HepG2 (cell line): ENCODE results near the gene ATF6. TPM values are rescaled to one million over a fixed set of nuclear protein-coding genes. Genes with fewer than 3 reads are reported as not detected.

ENCODE experiments used
- HOMEZ ChIP-seq: IDR thresholded peaks from 2 replicates; pipeline ENCODE4 v1.6.1; 2016; ENCODE audit warnings: low read depth
- KDM6A ChIP-seq: IDR thresholded peaks from 2 replicates; pipeline ENCODE4 v1.6.1; 2016; ENCODE audit warnings: low read depth
- KLF11 ChIP-seq: IDR thresholded peaks from 2 replicates; pipeline ENCODE4 v1.6.1; 2016; ENCODE audit warnings: missing compliant biosample characterization
- KLF6 ChIP-seq: IDR thresholded peaks from 2 replicates; pipeline ENCODE4 v1.8.0; 2016; ENCODE audit warnings: missing biosample characterization, missing genetic modification reagents
- KMT2A ChIP-seq: sonication (generic); formaldehyde crosslinking; IDR thresholded peaks from 2 replicates; pipeline ENCODE4 v1.4.0; 2020; ENCODE audit warnings: missing genetic modification reagents
- MAFG ChIP-seq: sonication (generic); formaldehyde crosslinking; IDR thresholded peaks from 2 replicates; pipeline ENCODE4 v1.5.1; 2020; ENCODE audit warnings: mild to moderate bottlenecking, missing genetic modification reagents
- POLR2AphosphoS2 ChIP-seq: IDR thresholded peaks from 2 replicates; pipeline ENCODE4 v1.6.1; 2011; ENCODE audit warnings: low read depth, low read length, improper control_type of control experiment
- PRDM4 ChIP-seq: sonication (generic); formaldehyde crosslinking; IDR thresholded peaks from 2 replicates; pipeline ENCODE4 v1.9.0; 2021; ENCODE audit warnings: missing genetic modification reagents, borderline replicate concordance
- SNAPC2 ChIP-seq: sonication (generic); formaldehyde crosslinking; IDR thresholded peaks from 2 replicates; pipeline ENCODE4 v1.8.1; 2022; ENCODE audit warnings: mild to moderate bottlenecking, missing genetic modification reagents
- SNRNP70 ChIP-seq: fragments of 200-400 bp; formaldehyde crosslinking; IDR thresholded peaks from 2 replicates; pipeline ENCODE4 v1.6.1; 2017; ENCODE audit warnings: mild to moderate bottlenecking, low read depth, low read length, moderate library complexity
- SP1 ChIP-seq, 2 experiments: fragments of 450-650 bp in 1 of 2; sonication (generic) in 1 of 2; formaldehyde crosslinking in 1 of 2; IDR thresholded peaks; 2 replicates each; pipeline versions ENCODE4 v1.4.0 to v1.6.1; 2016 to 2020; ENCODE audit warnings: missing genetic modification reagents in 1 of 2
- WIZ ChIP-seq: sonication (generic); formaldehyde crosslinking; IDR thresholded peaks from 2 replicates; pipeline ENCODE4 v1.5.1; 2020; ENCODE audit warnings: mild to moderate bottlenecking, missing genetic modification reagents
- ZMYM3 ChIP-seq: sonication (generic); formaldehyde crosslinking; IDR thresholded peaks from 2 replicates; pipeline ENCODE4 v1.5.1; 2020; ENCODE audit warnings: mild to moderate bottlenecking, missing genetic modification reagents
- ZNF281 ChIP-seq: sonication (generic); formaldehyde crosslinking; IDR thresholded peaks from 2 replicates; pipeline ENCODE4 v1.4.0; 2020; ENCODE audit warnings: missing genetic modification reagents, borderline replicate concordance
- ZNF350 ChIP-seq: sonication (generic); formaldehyde crosslinking; IDR thresholded peaks from 2 replicates; pipeline ENCODE4 v1.4.0; 2020; ENCODE audit warnings: mild to moderate bottlenecking, low read depth, missing genetic modification reagents, borderline replicate concordance
- ZNF580 ChIP-seq: IDR thresholded peaks from 2 replicates; pipeline ENCODE4 v1.6.1; 2016; ENCODE audit warnings: low read depth, borderline replicate concordance
- ZNF615 ChIP-seq: sonication (generic); formaldehyde crosslinking; IDR thresholded peaks from 2 replicates; pipeline ENCODE4 v1.5.0; 2020; ENCODE audit warnings: mild to moderate bottlenecking, missing genetic modification reagents, borderline replicate concordance
- ZNF713 ChIP-seq: sonication (generic); formaldehyde crosslinking; IDR thresholded peaks from 2 replicates; pipeline ENCODE4 v1.4.0; 2020; ENCODE audit warnings: mild to moderate bottlenecking, missing genetic modification reagents
- ZNF724P ChIP-seq: sonication (generic); formaldehyde crosslinking; IDR thresholded peaks from 2 replicates; pipeline ENCODE4 v1.8.0; 2022; ENCODE audit warnings: missing genetic modification reagents, borderline replicate concordance
- ZNF773 ChIP-seq: sonication (generic); formaldehyde crosslinking; IDR thresholded peaks from 2 replicates; pipeline ENCODE4 v1.4.0; 2020; ENCODE audit warnings: missing genetic modification reagents, borderline replicate concordance
- polyA plus RNA-seq, 8 experiments: library from polyadenylated mRNA; depleted of rRNA in 3 of 8; stranded (reverse) in 7 of 8; unstranded in 1 of 8; fragments of >200 nt; fragmentation: Illumina TruSeq in 4 of 8; extraction: Trizol in 4 of 8; gene quantifications; 2 replicates each; pipeline versions ENCODE4 v1.2.1 to v1.2.3, GENCODE V29; 2011 to 2016; ENCODE audit warnings: low read depth in 4 of 8, missing spikeins in 1 of 8, mixed read lengths in 1 of 8; ENCODE audit not compliant: insufficient read depth in 1 of 8
- total RNA-seq, 5 experiments: library from RNA; depleted of rRNA; stranded (reverse); fragments of >200 nt; fragmentation: Illumina TruSeq; extraction: Trizol; gene quantifications; 2 replicates each; pipeline ENCODE4 v1.2.3, GENCODE V29; 2016; ENCODE audit warnings: low read depth in 1 of 5
- TF ChIP-seq, protein P1 (sequence below): sonication (generic); formaldehyde crosslinking; IDR thresholded peaks from 2 replicates; pipeline ENCODE4 v1.4.0; 2020; ENCODE audit warnings: low read depth, mild to moderate bottlenecking, missing genetic modification reagents

The ATF6 gene
- total and polyA plus RNA-seq, 2 of the 13 experiments (the other 11 are each of a cell fraction or from before 2014, with no cell fraction given): 13.2 to 14.5 TPM

DNA sequence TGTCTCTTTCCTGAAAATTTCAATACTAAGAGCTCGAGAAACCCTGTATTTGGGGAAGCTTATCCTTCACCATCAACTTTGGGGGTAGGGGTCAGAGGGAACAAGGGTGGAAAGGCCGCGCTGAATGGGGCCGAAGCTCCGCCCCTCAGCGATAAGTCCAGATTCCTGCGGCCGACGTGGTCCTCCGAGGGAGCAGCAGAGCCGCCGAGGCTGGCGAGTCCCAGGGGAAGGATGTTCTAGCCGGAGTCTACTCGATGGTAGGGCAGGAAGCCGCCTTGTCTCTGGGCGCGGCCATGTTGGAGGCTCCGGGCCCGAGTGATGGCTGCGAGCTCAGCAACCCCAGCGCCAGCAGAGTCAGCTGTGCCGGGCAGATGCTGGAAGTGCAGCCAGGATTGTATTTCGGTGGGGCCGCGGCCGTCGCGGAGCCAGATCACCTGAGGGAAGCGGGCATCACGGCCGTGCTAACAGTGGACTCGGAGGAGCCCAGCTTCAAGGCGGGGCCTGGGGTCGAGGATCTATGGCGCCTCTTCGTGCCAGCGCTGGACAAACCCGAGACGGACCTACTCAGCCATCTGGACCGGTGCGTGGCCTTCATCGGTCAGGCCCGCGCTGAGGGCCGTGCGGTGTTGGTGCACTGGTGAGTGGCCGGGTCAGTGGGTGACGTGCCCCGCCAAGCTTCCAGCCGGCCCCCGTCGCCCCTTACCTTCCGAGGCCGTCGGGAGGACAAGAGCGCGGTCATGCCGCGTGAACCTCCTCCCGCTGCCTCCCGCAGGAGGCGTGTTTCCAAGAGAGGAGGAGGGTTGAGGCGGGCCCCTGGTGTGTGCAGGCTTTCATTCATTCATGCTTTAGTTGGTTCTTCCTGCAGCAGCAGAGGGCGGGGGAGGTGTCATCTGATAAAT, 16.4 kb upstream of the ATF6 start, which contains the start of gene DUSP12 (continued):
- TF ChIP-seq SP1 (IDR thresholded peaks at IDR 0.05): no peak
- TF ChIP-seq SP1 (CRISPR knock-in tag; IDR thresholded peaks at IDR 0.05): peak; percentile 59; the same call in 1 of the 2 replicates
- TF ChIP-seq ZNF580: peak; percentile 43; the same call in 1 of the 2 replicates
- TF ChIP-seq ZNF773 (CRISPR knock-in tag): peak; percentile 66; the same call in 1 of the 2 replicates
- TF ChIP-seq POLR2AphosphoS2: no peak
- no peak for TF ChIP-seq PRDM4 (CRISPR knock-in tag)
- TF ChIP-seq ZNF281 (CRISPR knock-in tag): no peak
- TF ChIP-seq ZNF615 (CRISPR knock-in tag): no peak
- no peak for TF ChIP-seq MAFG (CRISPR knock-in tag)
- TF ChIP-seq KMT2A (CRISPR knock-in tag): peak; percentile 78; the same call in 1 of the 2 replicates
- no peak for TF ChIP-seq ZNF713 (CRISPR knock-in tag)
- peak; percentile 69 for TF ChIP-seq KLF6 (CRISPR knock-in tag)
- no peak; the same call in 1 of the 2 replicates for TF ChIP-seq SNAPC2
- no peak for TF ChIP-seq KDM6A
- TF ChIP-seq HOMEZ (CRISPR knock-in tag): peak; percentile 83; the same call in 1 of the 2 replicates
- TF ChIP-seq WIZ: peak; percentile 92; the same call in 1 of the 2 replicates
- peak; percentile 33 for TF ChIP-seq KLF11 (CRISPR knock-in tag)
- TF ChIP-seq, protein P1, sequence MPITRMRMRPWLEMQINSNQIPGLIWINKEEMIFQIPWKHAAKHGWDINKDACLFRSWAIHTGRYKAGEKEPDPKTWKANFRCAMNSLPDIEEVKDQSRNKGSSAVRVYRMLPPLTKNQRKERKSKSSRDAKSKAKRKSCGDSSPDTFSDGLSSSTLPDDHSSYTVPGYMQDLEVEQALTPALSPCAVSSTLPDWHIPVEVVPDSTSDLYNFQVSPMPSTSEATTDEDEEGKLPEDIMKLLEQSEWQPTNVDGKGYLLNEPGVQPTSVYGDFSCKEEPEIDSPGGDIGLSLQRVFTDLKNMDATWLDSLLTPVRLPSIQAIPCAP: peak; percentile 30; the same call in 1 of the 2 replicates
- TF ChIP-seq ZNF724P: 0 out of 2 replicates have a peak, but pooled peaks have one; percentile 61
- peak; percentile 69; the same call in 1 of the 2 replicates for TF ChIP-seq ZMYM3
- peak; percentile 94 for TF ChIP-seq ZNF350 (CRISPR knock-in tag)
- TF ChIP-seq SNRNP70: no peak
